Activated T-helper 2 cell treated with anti-CD3 and anti-CD28 coated beads, Interferon-gamma antibody, Interleukin-2, Interleukin-4, amounts not matched to agents 10 μg/mL and 5 μg/mL and 100 μg/mL, durations not matched to agents 14 hours and 24 hours and 36 hours (primary cell): Measurements from ENCODE around the gene SNAPC4. TPM values are rescaled to one million over a fixed set of nuclear protein-coding genes. Genes with fewer than 3 reads are reported as not detected.
A peak's percentile ranks its signal among the peaks of the same experiment; 100 is the strongest.

ENCODE experiments used
- DNase-seq: peaks from one replicate; pipeline ENCODE4 v3.0.0; 2021; ENCODE audit warnings: low spot score
- H3K27ac Mint-ChIP-seq: one replicate; pipeline ENCODE4 v1.8.0; 2021; ENCODE audit warnings: mixed read lengths
- H3K27me3 Mint-ChIP-seq: one replicate; pipeline ENCODE4 v1.8.0; 2021; ENCODE audit warnings: low read depth, mixed read lengths
- H3K36me3 Mint-ChIP-seq: one replicate; pipeline ENCODE4 v1.8.0; 2021; ENCODE audit warnings: low read depth, mixed read lengths
- H3K4me1 Mint-ChIP-seq: one replicate; pipeline ENCODE4 v1.8.0; 2021; ENCODE audit warnings: low read depth, mixed read lengths
- H3K4me3 Mint-ChIP-seq: one replicate; pipeline ENCODE4 v1.8.0; 2021; ENCODE audit warnings: low read depth, mild to moderate bottlenecking, moderate library complexity, mixed read lengths
- H3K9me3 Mint-ChIP-seq: one replicate; pipeline ENCODE4 v1.8.0; 2021; ENCODE audit warnings: mixed read lengths
- intact Hi-C: fragments of 100-400 bp; cut with micrococcal nuclease; formaldehyde crosslinking; loops from one replicate; pipeline ENCODE4 v1.15.1; 2023
- total RNA-seq: library from RNA; stranded (reverse); gene quantifications from 2 replicates; pipeline ENCODE4 v1.2.3, GENCODE V29; 2022

SNAPC4 gene
- total RNA-seq, 1 donor from 2014 or later, result 22.7 TPM

DNA sequence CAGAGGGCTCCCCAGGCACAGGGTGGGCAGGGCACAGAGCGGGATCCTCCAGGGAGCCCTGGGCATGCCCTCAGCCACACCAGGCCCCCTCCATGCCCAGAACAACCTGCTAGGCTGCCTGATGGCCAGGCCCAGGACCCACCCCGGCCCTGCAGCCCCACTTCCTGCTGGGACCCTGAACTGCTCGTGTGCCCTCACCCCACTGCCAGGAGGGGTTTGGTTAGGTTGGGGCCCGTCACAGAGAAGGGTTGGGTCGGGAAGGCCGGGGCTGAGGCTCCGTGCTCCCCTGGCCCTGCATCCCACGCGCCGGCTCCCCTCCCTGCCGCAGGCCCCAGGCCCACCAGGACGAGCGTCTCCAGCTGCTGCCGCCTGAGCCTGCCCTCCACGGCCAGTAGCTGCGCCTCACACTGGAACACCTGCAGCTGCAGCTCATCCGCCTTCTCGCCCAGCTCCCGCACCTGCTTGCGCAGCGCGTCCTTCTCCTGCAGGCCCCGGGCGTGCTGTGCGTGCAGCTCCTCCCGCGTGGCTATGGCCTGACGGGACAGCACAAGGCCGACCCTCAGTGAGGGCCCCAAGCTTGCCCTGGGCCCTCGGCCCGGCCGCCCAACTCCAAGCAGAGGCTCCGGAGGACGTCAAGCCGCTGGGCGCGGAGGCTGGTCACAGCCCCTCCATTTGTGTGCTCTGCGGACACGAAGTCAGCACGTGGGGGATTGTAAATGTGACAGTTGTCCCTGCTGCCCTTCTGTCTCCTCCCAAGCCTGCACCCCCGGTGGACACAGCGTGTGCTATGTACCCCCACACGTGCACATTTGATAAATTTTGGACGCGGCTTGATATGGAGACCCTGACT lies 32.4 kb downstream of the SNAPC4 start:
- Mint-ChIP-seq H3K36me3 (peaks cover 9% of the 10 kb centered on the region), H3K4me1 (no peaks in the 10 kb centered on the region), H3K9me3 (no peaks in the 10 kb centered on the region), H3K4me3 (no peak overlapping the region), H3K27me3 (no peaks in the 10 kb centered on the region), H3K27ac (no peak overlapping the region)
- no peak for DNase-seq
- intact Hi-C loops, result no loop called here

DNA sequence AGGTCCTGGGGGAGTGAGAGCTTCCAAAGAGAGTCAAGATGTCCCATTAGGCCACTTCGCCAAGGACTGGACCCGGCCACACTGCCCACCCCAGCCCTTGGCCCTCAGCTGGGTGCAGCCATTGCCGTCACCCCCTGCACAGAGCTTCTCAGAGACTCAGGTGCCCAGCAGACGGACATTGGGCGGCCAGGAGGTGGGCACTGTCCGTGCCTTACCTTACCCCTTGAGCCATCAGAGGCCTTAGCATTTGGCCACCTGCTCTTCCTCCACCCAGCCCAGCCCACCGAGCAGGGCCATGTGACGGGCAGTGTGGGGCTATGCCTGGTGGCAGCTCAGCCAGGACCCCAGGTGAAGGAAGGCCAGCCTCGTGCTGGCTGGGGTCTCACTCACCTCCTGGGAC lies 33.1 kb downstream of the SNAPC4 start:
- Mint-ChIP-seq H3K27me3 (no peaks in the 10 kb centered on the region), H3K9me3 (no peaks in the 10 kb centered on the region), H3K4me3 (no peak overlapping the region), H3K4me1 (no peaks in the 10 kb centered on the region), H3K36me3 (peaks cover 9% of the 10 kb centered on the region), H3K27ac (no peak overlapping the region)
- intact Hi-C loops, result no loop called here
- DNase-seq, result no peak

DNA sequence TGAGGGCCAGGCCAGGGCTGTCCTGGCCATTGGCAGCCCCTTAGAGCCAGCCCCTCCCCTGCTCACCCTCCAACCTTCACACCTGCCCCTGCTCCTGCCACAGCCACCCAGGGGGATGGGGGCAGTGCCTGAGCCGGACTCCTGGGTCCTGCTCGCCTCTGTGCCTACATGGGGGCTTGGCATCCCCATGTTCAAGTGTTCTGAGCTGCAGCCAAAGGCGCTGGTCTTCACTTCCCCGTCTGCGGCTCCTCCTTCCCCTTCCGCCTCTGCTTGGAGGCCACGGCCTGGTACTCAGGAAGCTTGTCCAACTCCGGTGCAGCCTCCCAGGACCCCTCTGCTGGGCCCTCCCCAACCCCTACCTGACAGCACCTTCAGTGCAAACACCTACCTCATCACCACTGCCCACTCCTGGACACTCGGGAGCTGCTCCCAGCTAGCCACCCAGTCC lies 34.2 kb downstream of the SNAPC4 start:
- intact Hi-C loops, result no loop called here
- Mint-ChIP-seq H3K9me3 (no peaks in the 10 kb centered on the region), H3K27ac (no peak overlapping the region), H3K4me3 (no peak overlapping the region), H3K27me3 (no peaks in the 10 kb centered on the region), H3K36me3 (peaks cover 9% of the 10 kb centered on the region), H3K4me1 (no peaks in the 10 kb centered on the region)
- DNase-seq, result no peak

DNA sequence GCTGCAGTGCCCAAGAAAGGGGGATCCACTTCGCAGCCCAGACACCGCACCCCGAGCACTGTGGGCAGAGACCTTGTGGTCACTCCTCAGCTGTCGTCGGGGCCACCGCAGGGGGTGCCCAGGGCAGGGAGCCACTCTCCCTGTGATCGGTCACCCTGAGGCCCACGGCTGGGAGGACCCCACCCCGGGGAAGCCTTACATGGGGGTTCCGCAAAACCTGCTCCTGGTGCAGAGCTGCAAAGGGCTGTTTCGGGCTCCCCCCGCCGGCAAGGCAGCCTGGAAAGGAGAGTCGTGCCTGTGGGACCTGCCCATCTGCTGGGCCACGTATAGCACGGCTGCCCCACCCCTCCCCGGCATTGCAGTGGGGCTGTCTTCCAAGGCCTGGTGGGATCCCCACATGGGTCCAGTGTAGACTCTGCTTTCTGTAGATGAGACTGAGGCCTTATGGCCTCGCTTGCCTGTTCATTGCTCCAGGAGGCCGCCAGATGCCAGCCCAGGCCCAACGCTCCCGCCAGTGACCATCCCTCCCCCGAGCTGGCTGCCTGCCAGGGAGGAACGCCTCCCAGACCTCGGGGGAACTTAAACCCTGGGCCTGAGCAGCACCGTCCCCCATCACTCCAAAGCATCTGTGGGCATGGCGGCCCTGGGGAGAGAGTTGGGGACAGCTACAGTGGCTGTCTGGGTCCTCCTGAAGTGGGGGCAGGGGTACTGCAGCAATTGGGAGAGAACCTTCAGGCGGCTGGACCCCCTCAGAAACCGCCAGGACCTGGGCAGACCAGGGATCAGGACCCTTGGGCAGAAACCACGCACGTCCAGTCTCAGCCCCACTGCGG lies 34.8 kb downstream of the SNAPC4 start:
- no peak overlapping the region for H3K27ac Mint-ChIP-seq
- H3K36me3 Mint-ChIP-seq, result peaks cover 9% of the 10 kb centered on the region
- peak overlapping the region; percentile 37 for H3K4me3 Mint-ChIP-seq
- H3K27me3 Mint-ChIP-seq, result no peaks in the 10 kb centered on the region
- H3K4me1 Mint-ChIP-seq, result no peaks in the 10 kb centered on the region
- DNase-seq, result no peak
- intact Hi-C loops, result no loop called here
- no peaks in the 10 kb centered on the region for H3K9me3 Mint-ChIP-seq

DNA sequence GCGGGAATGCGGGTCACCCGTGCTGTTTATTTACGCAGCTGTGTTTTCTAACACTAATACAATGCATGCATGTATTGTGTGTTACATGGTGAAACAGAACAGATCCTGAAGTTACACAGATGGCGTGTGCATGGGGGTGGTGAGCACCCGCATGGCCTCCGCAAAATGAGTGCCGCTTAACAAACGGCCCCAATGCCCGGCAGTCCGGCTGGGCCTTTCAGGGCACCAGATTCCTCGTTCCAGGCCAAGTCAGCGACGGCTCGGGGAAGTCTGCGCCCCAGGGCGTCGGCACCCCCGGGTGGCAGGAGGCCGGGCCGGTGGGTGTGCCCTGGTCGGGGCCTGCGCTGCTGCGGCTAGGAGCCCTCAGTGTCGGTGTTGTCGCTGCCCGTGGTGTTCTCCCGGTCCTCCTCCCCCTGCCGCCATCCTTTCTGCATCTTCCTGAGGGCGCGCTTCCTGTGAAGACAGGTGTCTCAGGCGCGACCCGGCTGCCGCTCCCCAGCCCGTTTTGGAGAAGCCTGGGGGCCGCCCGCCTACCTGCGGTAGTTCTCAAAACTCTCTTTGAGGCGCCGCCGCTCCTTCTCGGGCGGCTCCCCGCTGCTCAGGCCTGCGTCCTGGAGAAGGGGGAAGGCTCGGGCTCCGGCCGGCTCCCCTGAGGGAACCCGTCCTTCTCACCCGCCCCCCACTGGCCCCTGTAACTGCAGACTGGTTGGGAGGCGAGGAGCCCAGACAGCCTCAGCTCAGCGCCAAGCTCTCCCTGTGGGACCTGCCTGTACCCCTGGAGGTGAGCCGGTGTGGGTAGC lies 35.8 kb downstream of the SNAPC4 start:
- intact Hi-C loops, result loop anchor here (1.0 kb wide), 2 partner anchors 22 to 36 kb away; partner anchors contain the start of gene SNAPC4
- DNase-seq, result no peak
- Mint-ChIP-seq H3K4me3 (peak overlapping the region; percentile 60), H3K9me3 (no peaks in the 10 kb centered on the region), H3K27ac (no peak overlapping the region), H3K27me3 (no peaks in the 10 kb centered on the region), H3K4me1 (no peaks in the 10 kb centered on the region), H3K36me3 (peaks cover 9% of the 10 kb centered on the region)

DNA sequence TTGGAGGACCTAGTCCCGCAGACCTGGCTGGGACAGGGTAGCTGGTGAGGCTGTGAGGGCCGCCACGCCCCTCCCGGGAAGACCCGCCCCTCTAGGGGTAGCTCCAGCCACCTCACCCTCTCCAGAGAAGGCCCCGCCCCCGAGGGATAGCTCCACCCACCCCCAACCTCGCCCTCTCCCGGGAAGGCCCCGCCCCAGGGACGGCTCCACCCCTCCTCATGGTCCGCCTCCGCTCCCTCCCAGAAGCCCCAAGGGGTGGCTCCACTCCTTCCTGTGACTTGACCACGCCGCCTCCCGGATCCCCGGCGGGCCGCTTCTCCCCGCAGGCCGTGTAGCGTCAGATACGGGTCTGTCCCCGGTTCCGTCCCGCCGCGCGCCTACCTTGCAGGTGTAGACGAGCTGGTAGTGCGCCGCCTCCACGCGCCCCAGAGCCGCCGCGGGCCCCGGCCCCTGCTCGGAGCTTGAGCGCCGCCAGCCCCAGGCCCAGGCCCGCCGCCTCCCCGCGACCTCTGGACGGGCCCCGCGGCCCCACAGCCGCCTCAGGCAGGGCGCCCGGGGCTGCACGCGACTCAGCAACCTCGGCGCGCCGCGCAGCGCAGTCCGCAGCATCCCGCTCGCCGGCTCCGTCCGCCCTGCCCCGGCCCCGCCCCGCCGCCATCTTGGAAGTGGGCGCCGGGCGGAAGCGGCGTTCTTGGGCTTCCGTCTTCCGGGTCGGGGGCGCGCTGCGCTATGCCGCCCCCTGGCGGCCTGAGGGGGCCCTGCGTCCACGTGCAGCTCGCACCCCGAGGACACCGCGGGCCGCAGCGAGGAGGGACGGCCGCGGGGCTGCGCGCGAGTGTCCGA lies 36.6 kb downstream of the SNAPC4 start, which contains the start of gene DNLZ:
DNLZ (minus strand) TSS at position 639 of the 843 bp plus-strand sequence; CDS start at position 609, 30 bp downstream.
- H3K27ac Mint-ChIP-seq, result peak within 1 kb of the TSS; percentile 87
- intact Hi-C loops, result loop anchor here (1.0 kb wide), 2 partner anchors 21 to 37 kb away; partner anchors contain the start of gene SNAPC4

DNA sequence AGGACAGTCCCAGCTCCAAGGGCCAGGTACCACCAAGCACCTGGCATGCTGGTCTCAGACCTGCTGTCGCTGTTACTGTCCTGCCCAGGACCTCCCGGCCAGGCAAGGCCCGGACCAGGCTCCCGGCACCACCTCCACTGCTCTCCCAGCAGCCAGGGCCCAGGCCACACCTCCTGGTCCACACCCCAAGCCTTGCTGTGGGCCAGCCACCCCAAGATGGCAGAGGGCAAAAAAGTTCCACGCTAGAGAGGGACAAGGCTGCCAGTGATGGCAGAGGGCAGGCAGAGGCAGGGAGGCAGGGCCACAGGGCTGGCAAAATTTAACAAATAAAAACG lies 37.6 kb downstream of the SNAPC4 start:
- no peaks in the 10 kb centered on the region for H3K4me1 Mint-ChIP-seq
- H3K27me3 Mint-ChIP-seq, result no peaks in the 10 kb centered on the region
- H3K4me3 Mint-ChIP-seq, result no peak overlapping the region
- no peaks in the 10 kb centered on the region for H3K9me3 Mint-ChIP-seq
- DNase-seq, result no peak
- H3K27ac Mint-ChIP-seq, result no peak overlapping the region
- intact Hi-C loops, result no loop called here
- H3K36me3 Mint-ChIP-seq, result peaks cover 9% of the 10 kb centered on the region

More for the DNA sequence above, 36.6 kb downstream of the SNAPC4 start, which contains the start of gene DNLZ:
- H3K4me3 Mint-ChIP-seq, result peak within 1 kb of the TSS; percentile 81
- no peaks in the 10 kb centered on the region for H3K9me3 Mint-ChIP-seq
- no peaks in the 10 kb centered on the region for H3K4me1 Mint-ChIP-seq
- H3K27me3 Mint-ChIP-seq, result no peaks in the 10 kb centered on the region
- H3K36me3 Mint-ChIP-seq, result peaks cover 9% of the 10 kb centered on the region
- DNase-seq, result peak; percentile 90

DNA sequence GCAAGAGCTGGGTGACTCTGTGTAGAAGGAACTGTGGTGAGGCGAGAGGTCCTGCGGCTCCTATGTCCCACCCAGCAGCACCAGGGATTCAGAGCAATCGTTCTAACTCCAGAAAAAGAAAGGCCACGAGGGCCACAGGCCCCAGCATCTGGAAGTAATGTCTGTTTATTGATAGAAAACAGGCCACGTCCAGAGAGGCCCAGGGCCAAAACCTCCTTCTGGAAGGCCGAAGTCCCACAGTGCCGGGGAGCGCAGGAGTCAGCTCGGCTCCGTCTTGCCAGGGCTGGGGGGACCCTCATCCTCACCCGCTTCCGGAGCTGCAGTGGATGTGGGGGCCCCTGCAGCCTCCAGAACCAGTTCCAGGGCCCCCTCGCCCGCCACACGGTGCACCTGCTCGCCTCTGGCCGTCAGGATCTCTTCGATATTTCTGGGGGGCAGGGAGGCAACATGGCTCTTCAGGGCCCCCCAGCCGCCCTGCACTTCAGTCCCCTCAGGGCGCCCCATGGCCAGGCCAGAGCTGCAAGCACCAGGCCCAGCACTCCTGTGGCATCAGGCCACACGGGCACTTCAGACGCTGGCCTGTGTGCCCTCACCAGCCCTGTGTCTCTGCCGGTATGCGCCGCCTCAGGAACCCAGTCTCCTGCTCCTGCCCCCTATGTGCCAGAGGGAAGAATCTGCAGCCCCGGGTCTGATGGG lies 38.1 kb downstream of the SNAPC4 start:
- Mint-ChIP-seq H3K27ac (no peak overlapping the region), H3K4me1 (no peaks in the 10 kb centered on the region), H3K27me3 (no peaks in the 10 kb centered on the region), H3K9me3 (no peaks in the 10 kb centered on the region), H3K4me3 (no peak overlapping the region), H3K36me3 (peaks cover 9% of the 10 kb centered on the region)
- intact Hi-C loops, result no loop called here
- no peak for DNase-seq

DNA sequence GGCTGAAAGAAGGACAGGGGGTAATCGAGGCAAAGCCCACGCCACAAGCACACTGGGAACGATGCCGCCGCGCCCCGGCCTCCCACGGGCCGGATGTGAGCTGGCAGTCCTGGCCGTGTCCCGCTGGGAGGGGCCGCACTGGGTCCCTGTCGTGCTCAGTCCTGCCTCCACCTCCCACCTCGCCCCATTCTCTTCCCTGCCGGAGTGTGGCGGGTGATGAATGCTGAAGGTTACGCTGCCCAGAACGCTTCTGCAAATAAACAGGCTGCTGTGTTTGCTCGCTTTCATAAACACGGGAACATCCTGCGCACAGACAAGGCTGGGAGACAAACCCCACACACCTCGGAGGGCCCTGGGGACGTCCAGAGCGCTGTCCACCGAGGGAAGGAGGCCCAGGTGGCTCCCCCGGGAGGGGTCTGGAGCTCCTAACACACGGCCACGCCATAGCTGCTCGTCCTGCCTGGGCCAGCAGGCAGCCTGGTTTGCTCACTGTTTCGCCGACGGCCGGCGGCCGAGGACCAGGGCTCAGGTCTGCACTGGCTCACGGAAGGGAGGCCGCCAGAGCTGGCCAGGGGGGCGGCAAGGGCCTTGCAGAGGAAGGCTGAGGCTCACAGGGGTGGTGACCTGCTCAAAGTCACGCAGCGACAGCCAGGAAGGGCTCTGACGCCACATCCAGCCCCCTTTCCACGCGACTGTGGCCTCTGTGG lies 38.8 kb downstream of the SNAPC4 start:
- H3K36me3 Mint-ChIP-seq, result peaks cover 9% of the 10 kb centered on the region
- H3K4me3 Mint-ChIP-seq, result no peak overlapping the region
- DNase-seq, result no peak
- no peaks in the 10 kb centered on the region for H3K9me3 Mint-ChIP-seq
- no peaks in the 10 kb centered on the region for H3K4me1 Mint-ChIP-seq
- H3K27ac Mint-ChIP-seq, result no peak overlapping the region
- intact Hi-C loops, result no loop called here
- no peaks in the 10 kb centered on the region for H3K27me3 Mint-ChIP-seq

DNA sequence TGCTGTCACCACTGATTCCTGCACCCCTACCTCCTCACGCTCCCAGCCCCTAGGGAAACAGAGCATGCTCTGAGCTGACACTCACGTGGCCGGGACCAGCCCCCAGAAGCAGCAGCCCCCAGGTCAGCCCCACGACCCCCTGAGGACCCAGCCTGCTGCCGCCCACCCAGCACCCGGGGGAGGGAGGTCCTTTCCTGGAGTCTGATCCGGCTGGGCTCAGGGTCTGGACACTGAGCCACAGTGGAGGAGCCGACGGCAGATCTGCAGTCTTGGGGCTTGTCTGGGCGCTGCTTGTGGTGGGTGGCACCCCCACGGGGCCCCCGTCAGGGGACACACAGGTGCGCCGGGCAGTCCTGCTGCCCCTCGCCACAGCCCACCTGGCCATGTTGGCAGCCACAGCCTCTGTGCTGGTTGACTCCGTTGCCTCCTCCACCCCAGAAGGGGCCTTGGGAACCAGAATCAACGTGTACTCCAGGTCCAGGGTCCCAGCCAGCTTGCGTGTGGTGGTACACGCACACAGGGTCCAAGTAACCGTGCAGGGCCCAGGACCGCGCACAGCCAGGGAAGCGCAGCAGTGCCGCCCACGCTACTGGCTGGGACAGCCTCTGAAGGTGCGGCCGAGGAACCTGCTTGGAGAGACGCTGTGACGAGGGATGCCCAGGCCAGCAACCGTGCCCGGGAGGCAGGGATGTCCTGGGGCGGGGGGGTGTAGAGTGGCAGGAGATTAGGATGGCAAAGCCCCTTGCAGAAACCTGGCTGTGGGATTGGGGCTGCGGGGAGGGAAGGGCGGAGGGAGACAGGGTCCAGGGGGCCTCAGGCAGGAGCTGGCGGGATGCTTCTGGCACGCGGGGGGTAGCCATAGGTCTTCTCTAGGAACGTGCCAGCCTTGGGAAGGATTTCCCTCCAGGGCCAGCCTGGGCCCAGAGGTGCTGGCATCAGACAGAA lies 39.9 kb downstream of the SNAPC4 start:
- H3K36me3 Mint-ChIP-seq, result peaks cover 6% of the 10 kb centered on the region
- no peak overlapping the region for H3K4me3 Mint-ChIP-seq
- H3K27me3 Mint-ChIP-seq, result no peaks in the 10 kb centered on the region
- H3K4me1 Mint-ChIP-seq, result no peaks in the 10 kb centered on the region
- intact Hi-C loops, result no loop called here
- no peaks in the 10 kb centered on the region for H3K9me3 Mint-ChIP-seq
- no peak for DNase-seq
- no peak overlapping the region for H3K27ac Mint-ChIP-seq
